Left ventricle myocardium superior (tissue), 1 donor: ENCODE results near the gene ZBTB38. TPM values are rescaled to one million over a fixed set of nuclear protein-coding genes. Genes with fewer than 3 reads are reported as not detected.
A peak's percentile ranks its signal among the peaks of the same experiment; 100 is the strongest.

Experiments
- ATAC-seq: fragments of 200-7000 bp; cut with Tn5 transposase; one replicate; pipeline ENCODE4 v1.9.1; 2020; ENCODE audit warnings: mild to moderate bottlenecking, moderate library complexity
- DNase-seq: peaks from one replicate; pipeline ENCODE4 v3.0.0-alpha.2; 2020
- intact Hi-C: fragments of 100-400 bp; cut with micrococcal nuclease; formaldehyde crosslinking; loops from one replicate; pipeline ENCODE4 v1.11.0; 2022
- total RNA-seq: library from RNA; stranded (reverse); fragmentation: NEBNext Ultra II Directional; extraction: Animal tissue kit (Norgen Biotek cat#: 25700); gene quantifications from one replicate; pipeline ENCODE4 v1.2.1, GENCODE V29; 2021
- donor health status: DM: no; HTN: yes; CAD: no; lungs with severe emphysema.

ZBTB38 gene
- total RNA-seq, 1 donor from 2014 or later = 105 TPM

DNA sequence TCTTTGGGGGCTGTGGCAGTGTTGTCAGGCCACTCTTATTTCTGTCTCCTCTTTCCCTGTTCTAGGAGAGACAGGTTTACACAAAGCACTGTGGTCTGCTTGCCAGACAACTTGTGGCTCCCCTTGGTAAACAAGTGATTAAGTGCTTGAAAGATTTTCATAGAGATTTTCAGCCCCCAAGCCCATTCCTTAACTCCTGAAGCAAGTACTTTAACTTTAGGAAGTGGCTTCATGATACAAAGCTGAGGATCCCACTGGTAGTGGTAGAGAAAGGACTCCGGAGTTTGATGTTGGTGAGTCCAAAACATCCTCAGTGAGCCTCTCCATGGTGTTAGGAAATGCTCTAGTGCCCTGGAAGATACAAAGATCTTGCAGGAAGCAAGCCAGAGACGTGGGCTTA, 12.0 kb downstream of the ZBTB38 start:
- ATAC-seq = no peak
- intact Hi-C loops = no loop called here
- DNase-seq = no peak

- intact Hi-C loops = no loop called here
- DNase-seq (no peak), ATAC-seq (no peak)
Observed at GRCh38 chr3:141380987-141381386, 12.7 kb downstream of the ZBTB38 start.

DNA sequence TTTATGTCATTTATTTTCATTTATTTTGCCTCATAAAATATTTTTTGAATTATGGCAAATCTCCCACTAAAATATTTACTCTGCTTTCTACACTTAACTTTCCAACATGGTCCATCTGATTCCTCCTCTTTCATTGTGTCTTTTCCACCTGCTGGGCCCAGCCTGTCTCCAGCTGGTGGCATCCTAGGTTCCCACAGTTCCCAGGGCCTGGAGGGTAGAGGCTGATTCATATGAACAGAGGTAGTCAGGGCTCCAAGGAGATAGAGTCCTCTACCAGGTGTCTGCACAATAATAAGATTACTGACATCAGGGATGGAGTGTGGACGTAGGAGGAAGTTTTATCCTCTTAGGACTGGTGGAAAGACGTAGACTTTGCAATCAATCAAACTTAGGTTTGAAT, 14.3 kb downstream of the ZBTB38 start:
- DNase-seq = no peak
- no peak for ATAC-seq
- intact Hi-C loops = no loop called here

- ATAC-seq (no peak), DNase-seq (no peak)
- intact Hi-C loops = no loop called here
Observed at GRCh38 chr3:141383555-141384129, 15.3 kb downstream of the ZBTB38 start.

DNA sequence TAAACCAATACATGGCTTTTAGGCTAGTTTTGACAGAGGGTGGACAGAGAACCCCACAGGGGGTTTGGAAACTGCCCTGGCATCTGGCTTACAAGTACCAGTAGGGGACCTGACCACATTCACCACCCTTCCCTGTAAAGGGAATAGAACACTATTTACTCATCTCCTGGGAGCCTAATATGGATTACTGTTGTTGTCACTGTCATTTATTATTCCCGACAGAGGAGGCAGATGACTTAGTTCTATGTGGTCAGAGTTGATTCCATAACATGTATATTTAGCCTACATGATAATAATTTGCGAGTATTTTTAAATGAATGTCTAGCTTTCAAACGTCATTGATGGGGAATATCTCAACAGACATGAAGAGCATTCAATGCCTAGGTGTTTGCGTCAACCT, 15.9 kb downstream of the ZBTB38 start:
- ATAC-seq (no peak), DNase-seq (no peak)
- intact Hi-C loops = no loop called here

DNA sequence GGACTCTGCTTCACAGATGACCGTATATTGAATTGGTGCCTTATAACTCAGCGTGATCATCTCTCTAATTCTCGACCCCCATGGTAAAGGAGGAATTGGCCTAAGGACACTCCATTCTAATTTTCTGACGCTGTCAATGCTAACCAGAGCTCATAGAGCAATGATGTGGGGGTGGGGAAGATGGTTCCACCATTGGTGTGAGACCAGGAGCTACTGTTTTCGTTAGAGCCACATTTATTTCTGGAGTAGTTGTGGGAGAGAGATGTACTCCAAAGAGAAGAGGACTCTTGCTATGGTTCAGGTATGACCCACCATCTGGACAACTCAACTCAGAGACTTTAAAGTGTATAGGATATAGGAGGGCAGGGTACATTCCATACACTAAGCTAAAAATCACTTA, 16.3 kb downstream of the ZBTB38 start:
- intact Hi-C loops = no loop called here
- ATAC-seq = no peak
- no peak for DNase-seq

DNA sequence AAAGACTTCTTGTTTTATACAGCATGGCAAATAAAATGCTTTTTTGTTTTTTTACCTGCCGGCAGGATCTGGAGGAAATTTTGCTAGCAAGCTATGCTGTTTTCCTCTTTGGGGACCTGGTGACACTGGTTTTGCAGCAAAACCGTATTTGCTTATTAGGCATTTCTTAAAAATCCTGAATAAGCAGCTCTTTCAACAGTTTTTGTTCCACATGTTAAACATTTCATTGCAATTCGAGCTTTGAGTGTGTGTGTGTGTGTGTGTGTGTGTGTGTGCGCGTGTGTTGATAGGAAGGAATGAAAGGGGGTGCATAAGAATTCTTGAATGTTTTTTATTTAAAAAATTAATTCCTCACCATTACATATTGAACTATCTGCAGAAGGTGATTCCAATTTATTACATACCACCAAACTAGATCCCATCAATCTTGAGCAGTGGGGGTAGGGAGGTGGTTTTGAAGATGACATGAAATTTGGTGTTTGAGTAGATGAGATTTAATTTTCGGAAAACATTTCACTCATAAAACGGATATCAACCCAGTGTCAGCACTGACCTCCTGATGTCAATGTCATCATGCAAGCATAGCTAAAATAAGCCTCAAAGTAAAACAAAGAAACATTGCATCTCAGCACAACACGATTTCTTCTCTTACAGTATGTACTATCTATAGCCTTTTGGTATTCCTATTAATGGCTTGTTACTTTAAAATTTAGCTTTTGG, 17.3 kb downstream of the ZBTB38 start:
- ATAC-seq (peak; percentile 41), DNase-seq (no peak)
- intact Hi-C loops = no loop called here

- intact Hi-C loops = no loop called here
- ATAC-seq (peak; percentile 38), DNase-seq (no peak)
Observed at GRCh38 chr3:141386126-141386488, 17.8 kb downstream of the ZBTB38 start.

GRCh38 chr3:141386611-141387111, 18.4 kb downstream of the ZBTB38 start:
- no peak for DNase-seq
- intact Hi-C loops = no loop called here
- ATAC-seq = peak; percentile 23

- intact Hi-C loops = no loop called here
- DNase-seq = no peak
- ATAC-seq = no peak
Observed at GRCh38 chr3:141387516-141387915, 19.2 kb downstream of the ZBTB38 start.

- DNase-seq (no peak), ATAC-seq (no peak)
- intact Hi-C loops = no loop called here
Observed at GRCh38 chr3:141388395-141388794, 20.1 kb downstream of the ZBTB38 start.

DNA sequence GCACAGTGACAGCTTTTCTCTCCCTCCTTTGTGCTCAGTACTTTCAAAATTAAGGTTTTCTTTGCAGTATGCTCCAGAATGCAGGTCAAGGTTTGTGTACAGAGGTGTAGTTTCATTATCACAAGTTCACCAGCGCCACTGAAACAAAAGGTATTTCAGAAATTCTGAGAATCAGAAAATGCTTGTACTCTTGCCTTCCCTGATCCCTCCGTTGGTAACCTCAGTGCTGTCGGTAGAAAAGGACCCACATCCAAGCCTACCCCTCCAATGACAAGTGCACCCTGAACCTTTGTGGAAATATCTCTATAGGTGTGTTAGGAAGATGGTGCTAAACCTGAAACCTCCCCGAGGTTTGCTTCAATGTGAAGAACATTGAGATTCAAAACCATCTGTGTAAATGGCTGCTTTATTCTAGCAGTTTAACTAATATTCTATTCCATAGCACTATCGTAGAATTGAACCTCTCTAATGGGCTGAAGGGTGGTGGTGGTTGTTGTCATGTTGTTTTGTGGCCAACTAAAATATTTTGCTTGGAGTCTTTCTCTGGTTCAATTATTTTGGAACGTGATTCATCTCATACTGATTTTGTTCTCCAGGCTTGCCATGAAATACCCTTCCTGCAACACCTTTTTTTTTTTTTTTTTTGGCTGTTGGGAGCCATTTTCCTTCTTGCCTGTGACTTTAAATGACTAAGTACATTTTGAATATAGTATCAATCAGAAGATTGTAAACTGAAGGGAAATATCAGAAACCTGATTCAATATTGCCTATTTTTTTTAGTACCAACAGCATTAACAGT, 20.7 kb downstream of the ZBTB38 start:
- intact Hi-C loops = no loop called here
- DNase-seq (no peak), ATAC-seq (no peak)

DNA sequence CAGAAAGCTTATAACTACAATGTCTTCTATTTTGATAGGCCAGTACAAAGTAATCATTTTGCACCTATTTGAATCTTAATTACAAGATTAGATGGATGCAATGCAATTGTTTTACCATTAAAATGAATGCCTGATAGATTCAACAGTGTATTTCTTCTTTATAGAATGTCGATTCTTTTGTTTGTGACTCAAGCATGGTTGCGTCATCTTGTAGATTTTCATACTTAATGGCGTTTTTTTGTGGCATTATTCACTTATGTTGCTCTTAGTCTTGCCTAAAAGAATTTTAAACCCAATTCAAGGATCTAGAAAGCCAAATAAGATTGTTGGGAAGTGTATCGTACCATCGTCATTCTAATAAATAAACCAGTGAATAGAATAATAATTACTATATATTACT, 21.4 kb downstream of the ZBTB38 start:
- no peak for DNase-seq
- intact Hi-C loops = no loop called here
- no peak for ATAC-seq

- intact Hi-C loops = no loop called here
- no peak for DNase-seq
- ATAC-seq = no peak
Observed at GRCh38 chr3:141390747-141391146, 22.4 kb downstream of the ZBTB38 start.

- intact Hi-C loops = no loop called here
- ATAC-seq (no peak), DNase-seq (no peak)
Observed at GRCh38 chr3:141391298-141391990, 23.1 kb downstream of the ZBTB38 start.

DNA sequence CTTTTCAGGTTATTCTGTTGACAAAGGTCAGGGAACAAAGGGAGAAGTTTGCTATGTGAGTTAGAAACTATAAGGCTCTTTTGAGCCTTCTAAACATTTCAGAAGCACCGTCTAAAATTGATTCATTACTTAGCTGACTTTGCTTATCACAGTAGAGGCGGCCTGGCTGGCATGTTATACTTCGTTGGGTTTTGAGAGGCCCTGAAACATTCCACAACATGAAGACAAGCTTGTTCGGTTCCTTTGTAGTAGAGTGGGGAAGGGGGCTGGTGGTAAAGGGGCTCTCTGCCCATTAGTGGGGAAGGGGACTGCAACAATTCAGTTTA, 23.6 kb downstream of the ZBTB38 start:
- ATAC-seq = no peak

DNA sequence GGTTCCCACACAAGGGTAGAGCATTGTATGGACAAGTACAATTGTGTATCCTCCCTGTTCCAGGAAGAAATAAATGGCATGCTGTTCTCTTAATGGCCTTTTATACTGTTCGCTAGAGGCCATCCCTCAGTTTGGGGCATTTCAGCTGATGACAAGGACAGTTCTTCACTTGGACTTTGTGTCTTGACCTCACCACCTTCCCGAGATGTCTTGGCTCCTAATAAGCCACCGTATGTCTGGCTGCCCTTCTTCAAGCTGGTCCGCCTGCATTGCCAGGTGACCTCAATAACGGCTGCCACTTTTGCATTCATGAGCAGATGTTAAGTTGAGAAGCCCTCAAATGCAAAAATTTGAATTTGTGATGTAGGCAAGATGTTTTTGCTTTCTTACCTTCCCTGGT, 24.1 kb downstream of the ZBTB38 start:
- ATAC-seq = no peak

More for the DNA sequence above, 23.6 kb downstream of the ZBTB38 start:
- no peak for DNase-seq
- intact Hi-C loops = no loop called here

DNA sequence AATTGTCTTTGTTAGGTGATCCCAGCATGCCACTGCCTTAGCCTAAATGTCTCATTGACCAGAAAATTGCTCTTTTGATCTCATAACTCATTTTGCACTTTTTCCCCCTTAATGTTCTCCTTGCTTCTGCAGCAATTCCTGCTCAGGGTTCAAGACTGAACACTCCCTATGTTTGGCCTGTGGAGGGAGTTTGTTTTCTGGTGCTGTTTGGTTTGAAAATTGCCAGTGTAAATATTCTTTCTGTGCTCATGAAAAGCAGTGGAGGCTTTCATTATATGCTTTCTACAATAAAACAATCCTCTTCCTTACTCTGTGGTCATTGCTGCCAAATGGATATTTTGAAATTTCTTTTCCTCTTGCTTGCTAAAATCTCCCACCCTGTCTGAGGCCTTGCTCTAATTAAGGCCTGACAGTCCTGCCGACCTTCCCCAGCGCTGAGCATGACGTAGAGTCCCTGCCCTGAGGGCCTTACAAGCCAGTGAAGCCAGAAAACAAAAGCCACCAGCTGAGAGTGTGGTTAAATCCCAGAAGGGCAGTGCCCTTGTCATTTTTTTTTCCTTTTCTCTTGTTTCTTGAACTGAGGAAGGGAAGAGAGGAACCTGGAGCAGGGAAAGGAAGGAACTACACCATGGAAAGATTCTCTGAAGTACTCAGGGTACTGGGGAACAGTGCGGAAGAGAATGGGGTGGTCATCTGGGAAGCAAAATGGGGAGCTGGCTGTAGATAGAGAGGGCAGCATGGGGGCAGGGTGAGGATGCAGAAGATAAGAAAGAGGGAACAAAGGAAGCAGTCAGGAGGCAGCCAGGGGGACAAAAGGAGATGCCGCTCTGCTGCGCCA, 24.8 kb downstream of the ZBTB38 start:
- DNase-seq = no peak
- ATAC-seq = peak; percentile 48

More for the DNA sequence above, 24.1 kb downstream of the ZBTB38 start:
- intact Hi-C loops = no loop called here
- no peak for DNase-seq

GRCh38 chr3:141393735-141394076, 25.4 kb downstream of the ZBTB38 start:
- no peak for DNase-seq
- intact Hi-C loops = no loop called here
- no peak for ATAC-seq

More for the DNA sequence above, 24.8 kb downstream of the ZBTB38 start:
- intact Hi-C loops = no loop called here
